ENCODE results near the gene MTCL1. TPM values are rescaled to one million over a fixed set of nuclear protein-coding genes. Genes with fewer than 3 reads are reported as not detected.

MTCL1 gene
- total and polyA plus RNA-seq, 2 of the 8 experiments (the other 6 are each of a cell fraction or from before 2014, with no cell fraction given) = 16.6 to 60.8 TPM

DNA sequence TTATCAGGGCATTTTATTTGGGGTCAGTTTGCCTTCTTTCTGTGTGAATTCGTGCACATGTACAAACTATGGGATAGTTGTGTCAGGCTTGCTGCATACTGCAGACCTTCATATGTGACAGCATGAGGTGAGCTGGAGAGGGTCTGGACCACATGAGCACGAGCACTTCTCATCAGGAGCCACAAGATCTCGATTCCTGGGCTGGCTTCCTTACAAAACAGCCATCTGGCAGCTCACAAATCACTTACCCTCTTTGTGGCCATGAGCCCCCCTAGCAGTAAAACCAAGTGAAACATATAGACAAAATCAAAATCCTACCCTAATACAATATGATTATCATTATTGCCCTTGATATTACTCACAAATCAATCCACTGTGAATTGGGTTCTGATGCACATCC is 121.2 kb downstream of the MTCL1 start:
- H4K20me1 ChIP-seq (replicated peaks in 1 of 2; ENCODE audit: control insufficient read depth in 1 of 2, insufficient read depth in 2 of 2, low read length in 2 of 2) = peaks cover 0 to 3% of the 10 kb centered on the region in 2 experiments
- no peak overlapping the region for H3K4me3 ChIP-seq (ENCODE audit: extremely low read depth in 1 of 4, insufficient read depth in 2 of 4, low read depth in 3 of 4, low read length in 4 of 4)
- H3K23me2 ChIP-seq (ENCODE audit: low read depth, low read length) = no peaks in the 10 kb centered on the region
- no peak overlapping the region for H2AFZ ChIP-seq (ENCODE audit: low read length)
- no peaks in the 10 kb centered on the region for H3K79me2 ChIP-seq (ENCODE audit: control insufficient read depth in 1 of 2, insufficient read depth in 2 of 2, low read length in 2 of 2)
- no peak overlapping the region for H3K4ac ChIP-seq (replicated peaks; ENCODE audit: insufficient read length, low read depth, low read length)
- no peak overlapping the region for H4K5ac ChIP-seq (ENCODE audit: insufficient read length, low read depth, low read length)
- no peak overlapping the region for H2BK120ac ChIP-seq (replicated peaks; ENCODE audit: low read depth, low read length)
- no peak overlapping the region for H2BK12ac ChIP-seq (ENCODE audit: low read depth, low read length)
- H3K9me3 ChIP-seq (ENCODE audit: insufficient read depth in 2 of 2, low read depth in 1 of 2, low read length in 1 of 2) = no peaks in the 10 kb centered on the region; a peak in 1 of 4 replicates
- H3K27me3 ChIP-seq (replicated peaks in 1 of 4; ENCODE audit: control insufficient read depth in 3 of 4, extremely low read depth in 1 of 4, insufficient read depth in 3 of 4, low read length in 3 of 4) = no peaks in the 10 kb centered on the region; a peak in 1 of 7 replicates
- peaks cover 0 to 2% (median 0%) of the 10 kb centered on the region in 4 experiments; a peak in 1 of 7 replicates for H3K4me1 ChIP-seq (replicated peaks in 1 of 4; ENCODE audit: control insufficient read depth in 3 of 4, insufficient read depth in 4 of 4, low read length in 3 of 4)
- 0 out of 2 replicates have a peak overlapping the region, but pooled peaks have one; percentile 40 for H3K27ac ChIP-seq (ENCODE audit: low read depth, low read length)
- ChIA-PET CTCF (ENCODE audit: partially characterized antibody) (no interaction called here), POLR2A (ENCODE audit: partially characterized antibody) (interaction anchor here (1.1 kb wide), 1 partner anchor 165 kb away, joined by 4 read pairs; no protein-coding TSS in a partner anchor)
- DNase-seq (ENCODE audit: low read depth in 1 of 2, low spot score in 2 of 2) (no peak), FAIRE-seq (no peak)
- H2BK5ac ChIP-seq (ENCODE audit: low read depth, low read length) = no peak overlapping the region
- no peak overlapping the region for H2BK20ac ChIP-seq (ENCODE audit: low read length)
- WGBS, 2 experiments (ENCODE audit: extremely low coverage in 1 of 2, insufficient coverage in 1 of 2, insufficient read length in 1 of 2, insufficient replicate concordance in 2 of 2, low coverage in 1 of 2, low lambda C conversion rate in 2 of 2, missing lambda C conversion rate in 1 of 2) = 85% methylated on average over 3 of the region's 3 CpGs; no CpG with 5 or more reads in 1 of the 2 experiments
- H2AK5ac ChIP-seq (ENCODE audit: low read depth, low read length) = no peak overlapping the region
- no peak overlapping the region for H3K14ac ChIP-seq (ENCODE audit: insufficient read length)
- H3K9ac ChIP-seq (replicated peaks in 1 of 4; ENCODE audit: extremely low read depth in 1 of 4, low read depth in 3 of 4, low read length in 3 of 4) = no peak overlapping the region
- H2BK15ac ChIP-seq (ENCODE audit: low read length) = no peak overlapping the region
- H4K8ac ChIP-seq (ENCODE audit: extremely low read depth, insufficient read depth, low read length) = no peak overlapping the region
- H3K23ac ChIP-seq (ENCODE audit: insufficient read length) = no peak overlapping the region
- H3K4me2 ChIP-seq (ENCODE audit: insufficient read depth in 1 of 2, low read depth in 2 of 2, low read length in 2 of 2) = no peak overlapping the region
- no peak overlapping the region for H4K91ac ChIP-seq (replicated peaks; ENCODE audit: insufficient read length, low read length)
- H3K79me1 ChIP-seq (ENCODE audit: low read depth, low read length) = no peaks in the 10 kb centered on the region
- H3K18ac ChIP-seq (ENCODE audit: extremely low read depth, low read length) = no peak overlapping the region
- no peak overlapping the region for H3K56ac ChIP-seq (replicated peaks; ENCODE audit: insufficient read length, low read depth, low read length)
- H3K36me3 ChIP-seq (ENCODE audit: control insufficient read depth in 2 of 4, insufficient read depth in 4 of 4, low read length in 3 of 4) = peaks cover 9 to 24% (median 19%) of the 10 kb centered on the region in 4 experiments; a peak in 7 of 8 replicates
- TF ChIP-seq POLR2AphosphoS5 (IDR thresholded peaks at IDR 0.05; ENCODE audit: low read depth, low read length) (no peak), HDAC6 (IDR thresholded peaks at IDR 0.05; ENCODE audit: low read depth, low read length) (no peak)
